Stimulated activated CD8-positive, alpha-beta memory T cell treated with anti-CD3 and anti-CD28 coated beads, Interleukin-2, amount 100 ng/mL, for 48 hours (primary cell): Measurements from ENCODE around the gene SNX32.

ENCODE experiments used
- DNase-seq, 2 donors: peaks; one replicate each; pipeline ENCODE4 v3.0.0-alpha.2; 2020; ENCODE audit warnings: low read depth in 2 of 2

Gene SNX32

DNA sequence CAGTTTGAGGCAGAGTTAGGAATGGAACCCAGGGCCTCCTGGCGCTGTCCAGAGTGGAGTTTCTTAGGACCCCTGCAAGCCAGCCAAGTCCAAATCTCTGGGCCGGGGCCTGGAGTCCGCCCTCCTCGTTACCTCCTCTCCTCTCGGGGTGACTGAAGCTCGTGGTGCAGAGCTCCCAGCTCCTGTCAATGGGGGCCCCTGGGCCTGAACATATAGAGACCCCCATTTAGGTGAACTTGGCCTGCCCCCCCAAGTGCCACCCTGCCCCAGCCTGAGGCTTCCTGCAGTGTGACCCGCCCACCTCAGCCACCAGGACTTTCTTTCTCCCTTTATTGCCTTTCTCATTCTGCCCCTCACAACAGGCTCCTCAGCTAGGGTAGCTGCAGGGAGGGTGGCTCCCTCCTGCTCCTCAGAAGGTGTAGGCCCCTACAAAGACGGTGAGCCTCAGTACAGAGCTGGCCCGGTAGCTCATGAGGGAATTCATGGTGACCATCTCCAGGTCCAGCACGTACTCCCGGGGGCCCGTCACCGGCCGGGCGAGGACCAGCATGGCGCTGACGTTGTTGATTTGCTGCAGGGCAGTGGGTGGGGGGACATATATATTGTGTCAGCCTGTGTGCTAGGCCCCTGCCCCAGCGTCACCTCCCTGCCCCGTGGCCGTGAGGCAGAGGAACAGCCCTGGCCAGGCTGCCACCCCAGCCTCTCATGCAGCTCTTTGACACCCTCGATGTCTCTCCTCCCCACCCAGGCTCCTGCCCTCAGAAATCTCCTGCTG is 32.9 kb downstream of the SNX32 start:
- DNase-seq, result no peak

DNA sequence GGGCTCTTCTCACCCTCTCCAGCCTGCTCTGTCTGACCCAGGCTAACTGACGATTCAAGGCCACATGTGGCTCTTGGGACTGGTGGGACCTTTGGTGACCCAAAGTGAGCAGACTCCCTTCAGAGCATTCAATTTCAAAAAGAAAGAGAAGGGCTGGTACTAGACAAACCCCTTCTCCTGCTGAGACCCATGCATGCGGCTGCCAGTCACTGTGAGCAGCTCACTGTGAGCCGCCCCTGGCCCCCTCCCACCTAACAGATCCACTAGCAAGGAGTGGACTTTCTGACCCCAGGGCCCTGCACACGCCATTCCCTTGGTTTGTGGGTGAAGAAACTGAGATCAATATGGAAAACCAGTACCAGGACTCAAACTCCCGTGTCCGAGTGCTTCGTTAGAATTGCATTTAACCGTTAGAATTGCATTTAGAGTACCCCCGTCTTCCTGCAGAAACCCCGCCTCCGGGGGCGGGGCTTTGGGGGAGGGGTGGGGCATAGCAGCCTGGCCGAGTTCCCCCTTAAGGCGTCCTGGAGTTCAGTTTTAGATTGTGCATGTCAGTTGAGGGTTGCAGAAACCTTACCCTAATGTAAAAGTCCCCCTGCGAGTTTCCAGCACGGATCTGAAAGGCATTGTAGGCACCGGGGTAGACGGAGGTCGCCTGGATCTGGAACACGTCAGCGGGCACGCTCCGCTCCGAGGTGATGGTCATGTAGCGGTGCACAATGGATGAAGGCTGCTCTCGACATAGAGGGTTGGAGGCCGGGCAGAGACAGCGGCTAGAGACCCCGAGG is 33.7 kb downstream of the SNX32 start:
- no peak for DNase-seq

DNA sequence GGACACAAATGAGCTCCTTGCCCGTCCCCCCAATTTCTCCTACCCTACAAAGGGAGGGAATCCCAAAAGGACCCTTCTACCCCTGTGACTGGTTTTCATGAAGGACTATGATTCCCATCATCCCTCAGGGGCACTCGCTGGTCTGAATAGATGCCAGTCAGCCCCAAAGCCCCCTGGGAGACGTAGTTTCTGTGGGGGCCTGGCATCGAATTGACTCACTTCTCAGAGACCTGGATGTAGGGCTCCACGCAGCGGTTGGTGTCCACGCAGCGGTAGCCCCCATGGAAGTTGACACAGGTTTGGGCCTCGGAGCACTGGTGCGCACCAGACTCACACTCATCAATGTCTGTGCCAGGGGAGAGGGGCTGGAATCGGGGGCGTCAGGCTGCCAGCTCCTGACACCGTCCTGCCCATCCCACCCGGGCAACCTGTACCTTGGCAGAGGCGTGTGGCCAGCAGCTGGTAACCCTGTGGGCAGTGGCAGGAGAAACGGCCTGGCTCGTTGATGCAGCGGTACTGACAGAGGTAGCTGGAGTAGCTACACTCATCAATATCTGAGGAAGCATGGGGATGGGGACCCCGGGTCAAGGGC is 34.4 kb downstream of the SNX32 start:
- no peak for DNase-seq

DNA sequence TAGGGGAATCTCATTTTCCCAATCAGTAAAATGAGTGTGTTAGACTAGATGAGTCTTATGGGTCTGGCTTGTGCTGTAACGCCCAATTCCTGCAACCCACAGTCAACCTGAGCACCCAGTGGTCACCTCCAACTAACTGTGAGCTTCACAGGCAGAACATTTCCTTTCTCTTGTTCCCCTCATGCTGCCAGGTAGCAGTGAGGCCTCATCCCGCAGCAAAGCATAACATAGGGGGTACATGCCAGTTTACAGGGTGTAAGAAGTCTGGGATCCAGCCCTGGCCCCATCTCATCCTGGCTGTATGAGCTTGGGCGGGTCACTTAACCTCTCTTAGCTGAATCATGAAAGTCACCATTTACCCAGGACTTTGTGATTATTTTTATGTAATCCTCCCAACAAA is 35.1 kb downstream of the SNX32 start:
- DNase-seq, result no peak

DNA sequence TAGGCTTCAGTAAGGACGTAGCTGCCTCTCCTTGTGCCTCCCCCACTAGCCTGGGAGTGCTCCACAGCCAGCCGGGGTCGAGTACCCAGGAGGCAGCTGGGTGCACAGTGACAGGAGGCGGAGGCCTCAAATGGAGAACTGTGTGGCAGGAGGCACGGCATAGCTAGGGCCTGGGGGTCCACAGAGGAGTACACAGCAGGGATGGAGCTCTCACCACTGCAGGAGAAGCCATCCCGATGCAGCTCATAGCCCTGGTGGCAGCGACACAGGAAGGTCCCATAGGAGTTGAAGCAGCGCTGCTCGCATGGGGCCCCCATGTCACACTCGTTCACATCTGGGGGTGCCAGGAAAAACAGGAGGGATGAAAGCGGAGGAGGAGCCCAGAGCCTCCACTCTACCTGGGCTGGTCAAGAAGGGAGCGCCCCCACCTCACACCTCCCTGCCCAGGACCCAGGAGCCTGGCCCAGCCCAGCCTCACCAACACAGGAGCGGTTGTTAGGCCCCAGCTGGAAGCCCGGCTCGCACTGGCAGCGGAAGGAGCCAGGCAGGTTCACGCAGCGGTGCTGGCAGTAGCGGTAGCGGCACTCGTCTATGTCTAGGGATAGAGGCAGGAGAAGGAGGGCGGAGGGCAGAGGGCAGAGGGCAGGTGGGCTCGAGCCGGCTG is 36.0 kb downstream of the SNX32 start:
- no peak for DNase-seq

DNA sequence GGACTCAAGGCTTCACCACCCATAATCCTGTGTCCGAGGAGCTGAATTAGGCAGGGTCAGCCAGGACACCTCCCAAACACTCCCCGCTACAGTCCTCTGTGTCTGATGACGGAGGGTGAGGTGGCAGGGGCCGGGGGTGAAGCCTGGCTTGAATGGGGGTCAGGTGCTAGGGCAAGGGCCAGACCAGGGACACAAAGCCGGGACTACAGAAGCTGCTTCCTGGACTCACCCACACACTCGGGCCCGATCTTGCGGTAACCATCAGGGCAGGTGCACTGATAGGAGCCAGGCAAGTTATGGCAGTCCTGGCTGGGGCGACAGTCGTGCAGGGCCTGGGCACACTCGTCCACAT is 36.5 kb downstream of the SNX32 start:
- DNase-seq, result no peak

DNA sequence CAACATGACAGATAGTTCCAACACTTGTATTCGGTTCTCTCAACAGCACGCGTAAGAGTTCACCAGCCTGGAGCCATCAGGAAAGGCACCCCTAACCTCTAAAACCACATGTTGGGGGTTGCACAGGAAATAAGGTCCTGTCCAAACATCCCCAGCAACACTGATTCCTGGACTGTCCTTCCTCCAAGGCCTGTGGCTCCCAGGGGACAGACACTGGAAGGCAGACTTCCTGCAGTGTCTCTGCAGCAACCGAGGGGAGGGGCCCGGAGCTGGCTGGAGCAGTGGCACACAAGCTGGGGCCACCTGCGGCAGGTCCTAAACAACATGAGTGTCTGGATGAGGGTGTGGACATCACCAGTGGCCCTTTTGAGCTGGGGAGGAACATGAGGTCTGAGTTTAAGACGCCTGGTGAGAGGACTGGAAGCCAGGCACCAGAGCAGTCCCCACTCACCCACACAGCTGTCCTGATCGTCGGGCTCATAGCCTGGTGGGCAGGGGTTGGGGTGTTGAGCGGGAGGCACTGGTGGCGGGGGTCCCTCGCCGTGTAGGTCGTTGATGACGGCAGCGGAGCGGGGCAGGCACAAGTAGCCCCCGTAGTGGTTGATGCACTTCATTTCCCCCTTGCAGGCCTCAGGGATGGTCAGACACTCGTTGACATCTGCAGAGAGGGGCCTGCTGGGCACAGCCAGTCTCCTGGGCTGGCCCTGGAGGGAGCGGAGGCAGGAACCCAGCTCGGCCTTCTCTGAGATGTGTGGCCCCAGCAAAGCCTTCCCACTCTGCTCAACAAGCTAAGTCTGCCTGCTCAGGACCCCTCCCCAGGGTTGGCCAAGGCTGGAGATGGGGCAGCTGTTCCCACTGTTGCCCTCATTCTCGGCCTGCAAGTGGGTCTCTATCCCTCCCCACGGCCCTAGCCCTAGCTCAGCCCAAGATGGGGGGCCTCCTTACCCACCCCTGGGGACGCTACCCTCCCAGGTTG is 37.2 kb downstream of the SNX32 start:
- DNase-seq, result no peak

DNA sequence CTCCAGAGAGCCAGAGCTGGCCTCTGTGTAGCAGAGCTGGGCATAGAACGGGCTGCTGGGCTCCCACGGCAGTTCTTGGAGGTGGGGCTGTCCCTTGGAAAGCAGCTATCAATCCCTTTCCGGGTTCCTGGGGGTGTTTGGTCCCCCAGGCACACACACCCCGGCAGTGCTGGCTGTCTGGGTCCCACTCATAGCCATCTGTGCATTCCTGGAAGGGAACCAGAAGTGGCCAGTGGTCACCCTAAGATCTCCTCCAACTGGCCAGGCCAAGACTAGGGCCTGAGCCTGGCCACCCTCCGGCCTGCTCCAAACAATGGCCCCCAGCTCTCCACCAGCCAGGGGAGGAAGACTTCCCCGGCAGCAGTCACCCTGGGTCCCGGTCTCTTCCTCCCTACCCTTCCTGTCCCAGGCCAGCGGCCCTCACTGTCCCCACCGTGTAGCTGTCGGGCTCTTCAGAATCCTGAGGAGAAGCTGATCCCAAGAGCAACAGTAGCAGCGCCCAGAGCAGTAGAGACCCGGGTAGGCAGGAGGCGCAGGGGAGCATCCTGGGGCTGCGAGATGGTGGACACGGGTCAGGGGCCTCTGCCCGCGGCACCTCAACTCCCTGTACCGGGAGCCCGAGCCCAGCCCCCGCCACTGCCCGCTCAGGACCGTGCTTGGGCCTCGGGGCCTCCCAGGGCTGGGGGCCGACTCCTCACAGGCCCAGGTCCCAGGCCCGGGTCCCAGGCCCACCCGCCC is 38.2 kb downstream of the SNX32 start:
- DNase-seq, result no peak

DNA sequence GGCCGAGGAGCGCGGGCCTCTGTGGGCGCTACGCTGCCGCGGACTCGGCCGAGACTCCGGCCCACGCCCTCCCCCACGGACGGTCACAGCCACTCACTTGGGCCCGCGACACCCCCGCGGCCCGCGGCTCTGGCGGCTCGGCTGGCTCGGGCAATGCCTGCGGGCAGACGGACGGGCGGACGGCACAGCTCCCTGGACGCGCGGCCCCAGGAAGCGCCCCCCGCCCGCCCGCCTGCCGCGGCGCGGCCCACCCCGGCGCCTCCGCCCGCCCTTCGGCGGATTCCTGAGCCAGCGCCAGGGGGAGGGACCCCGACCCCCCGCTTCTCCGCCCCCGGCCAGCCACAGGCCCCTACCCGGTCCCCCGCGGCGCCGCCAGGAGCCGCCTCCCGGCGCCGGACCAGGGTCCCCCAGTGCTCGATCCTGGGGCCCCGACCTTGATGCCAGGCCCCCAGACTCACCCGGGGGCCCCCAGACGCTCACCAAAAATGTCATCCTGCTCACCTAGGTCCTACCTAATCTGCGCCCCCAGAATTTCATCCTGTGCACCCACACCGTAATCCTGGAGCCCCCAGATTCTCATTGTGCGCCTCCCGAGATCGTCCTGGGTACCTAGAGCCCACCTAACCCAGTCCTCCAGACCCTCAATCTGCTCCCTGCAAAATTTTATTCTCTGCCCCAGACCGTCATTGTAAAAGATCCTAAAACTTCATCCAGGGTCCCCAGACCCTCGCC is 39.0 kb downstream of the SNX32 start, which contains the start of gene EFEMP2:
TSS of gene EFEMP2 (minus strand) at position 215 of the 732 bp plus-strand sequence. CDS start 446 bp downstream, outside the sequence.
- DNase-seq, result no peak

DNA sequence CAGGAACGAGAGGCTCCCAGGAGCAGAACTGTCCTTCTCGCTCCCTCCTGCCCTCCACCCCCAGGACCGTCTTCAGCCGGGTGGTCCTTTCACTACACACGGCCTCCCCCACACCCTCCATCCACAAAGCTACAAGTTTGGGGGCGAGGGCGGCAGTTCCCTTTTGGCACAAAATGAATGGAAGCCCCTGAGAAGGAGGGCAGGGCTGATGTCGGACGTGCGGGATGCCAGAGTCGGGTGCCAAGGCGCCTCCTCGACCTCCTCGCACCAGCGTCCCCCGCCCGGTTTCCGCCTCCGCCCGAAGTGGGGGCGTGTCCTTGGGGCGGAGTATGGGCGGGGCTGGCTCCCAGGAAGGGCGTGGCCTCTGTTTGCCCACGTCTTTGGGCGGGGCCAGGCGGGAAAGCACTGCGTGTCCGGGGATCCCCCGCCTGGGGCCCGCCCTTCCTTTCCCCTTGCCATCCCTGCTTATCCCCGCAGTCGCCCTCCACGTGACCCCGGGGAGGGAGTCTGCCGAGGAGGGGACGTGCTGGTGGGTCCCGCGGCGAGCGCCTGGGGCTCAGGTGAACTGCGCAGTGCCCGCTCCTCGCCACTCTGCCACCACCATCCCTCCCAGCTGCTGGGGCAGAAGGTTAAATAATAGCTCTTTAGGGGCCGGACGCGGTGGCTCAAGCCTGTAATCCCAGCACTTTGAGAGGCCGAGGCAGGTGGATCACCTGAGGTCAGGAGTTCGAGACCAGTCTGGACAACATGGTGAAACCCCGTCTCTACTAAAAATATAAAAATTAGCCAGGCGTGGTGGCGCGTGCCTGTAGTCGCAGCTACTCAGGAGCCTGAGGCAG is 39.8 kb downstream of the SNX32 start:
- peak; percentile 94 to 95 for DNase-seq

DNA sequence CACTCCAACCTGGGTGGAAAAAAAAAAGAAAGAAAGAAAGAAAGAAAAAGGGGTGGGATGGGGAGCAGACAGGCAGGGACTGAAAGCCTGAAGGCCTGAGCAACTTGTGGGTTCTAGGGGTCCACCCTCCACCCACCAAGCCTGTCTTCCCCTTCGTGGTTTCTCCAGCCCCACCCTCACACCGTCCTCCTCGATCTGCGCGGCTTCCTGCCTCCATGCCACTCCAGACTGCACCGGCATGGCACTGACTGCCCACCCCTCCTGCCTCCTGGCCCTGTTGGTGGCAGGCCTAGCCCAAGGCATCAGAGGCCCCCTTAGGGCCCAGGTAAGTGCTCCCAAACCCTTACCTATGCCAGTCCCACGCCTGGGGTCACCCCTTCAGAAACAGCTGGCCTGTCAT is 45.9 kb downstream of the SNX32 start, which contains the start of gene CTSW:
TSS of gene CTSW (plus strand) at position 221 of the 400 bp plus-strand sequence. CDS start at position 239, 18 bp downstream.
- no peak for DNase-seq

DNA sequence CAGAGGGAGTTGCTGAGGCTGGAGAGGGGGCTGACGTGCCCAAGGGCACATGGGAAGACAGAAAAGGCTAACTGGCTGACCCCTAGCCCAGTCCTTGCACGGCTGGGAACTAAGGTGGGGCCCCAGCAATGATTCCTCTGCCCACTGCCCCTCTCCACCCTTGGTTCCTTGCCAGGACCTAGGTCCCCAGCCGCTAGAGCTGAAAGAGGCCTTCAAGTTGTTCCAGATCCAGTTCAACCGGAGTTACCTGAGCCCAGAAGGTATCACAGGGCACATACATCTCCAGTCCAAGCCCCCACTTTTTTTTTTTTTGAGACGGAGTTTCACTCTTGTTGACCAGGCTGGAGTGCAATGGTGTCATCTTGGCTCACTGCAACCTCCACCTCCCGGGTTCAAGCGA is 46.3 kb downstream of the SNX32 start:
- DNase-seq, result no peak

DNA sequence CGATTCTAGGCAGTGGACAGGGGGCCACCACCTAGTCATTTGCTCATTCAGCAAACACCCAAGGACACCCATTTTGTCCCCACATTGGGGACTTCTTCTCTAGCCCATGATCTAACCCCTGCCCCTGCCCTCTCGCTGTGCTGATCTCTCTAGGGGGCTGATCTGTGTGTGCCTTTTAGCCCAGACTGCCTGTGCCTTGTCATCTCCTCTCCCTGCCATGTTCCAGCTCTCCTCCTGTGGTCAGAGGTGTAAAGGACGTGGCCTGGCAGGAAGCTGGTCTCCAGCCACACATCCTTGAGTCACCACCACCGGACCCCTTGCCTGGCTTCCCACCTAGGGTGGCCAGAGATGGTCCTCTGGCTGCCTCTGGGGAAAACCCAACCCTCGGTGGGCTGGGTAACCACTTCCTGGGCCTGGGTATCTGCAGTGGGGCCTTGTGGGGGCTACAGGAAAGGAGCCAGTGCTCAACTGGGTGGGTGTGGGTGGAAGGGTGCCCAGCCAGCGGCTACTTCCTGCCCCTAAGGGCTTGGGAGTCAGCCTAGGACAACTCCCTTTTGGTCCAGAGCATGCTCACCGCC is 47.2 kb downstream of the SNX32 start:
- DNase-seq, result no peak

DNA sequence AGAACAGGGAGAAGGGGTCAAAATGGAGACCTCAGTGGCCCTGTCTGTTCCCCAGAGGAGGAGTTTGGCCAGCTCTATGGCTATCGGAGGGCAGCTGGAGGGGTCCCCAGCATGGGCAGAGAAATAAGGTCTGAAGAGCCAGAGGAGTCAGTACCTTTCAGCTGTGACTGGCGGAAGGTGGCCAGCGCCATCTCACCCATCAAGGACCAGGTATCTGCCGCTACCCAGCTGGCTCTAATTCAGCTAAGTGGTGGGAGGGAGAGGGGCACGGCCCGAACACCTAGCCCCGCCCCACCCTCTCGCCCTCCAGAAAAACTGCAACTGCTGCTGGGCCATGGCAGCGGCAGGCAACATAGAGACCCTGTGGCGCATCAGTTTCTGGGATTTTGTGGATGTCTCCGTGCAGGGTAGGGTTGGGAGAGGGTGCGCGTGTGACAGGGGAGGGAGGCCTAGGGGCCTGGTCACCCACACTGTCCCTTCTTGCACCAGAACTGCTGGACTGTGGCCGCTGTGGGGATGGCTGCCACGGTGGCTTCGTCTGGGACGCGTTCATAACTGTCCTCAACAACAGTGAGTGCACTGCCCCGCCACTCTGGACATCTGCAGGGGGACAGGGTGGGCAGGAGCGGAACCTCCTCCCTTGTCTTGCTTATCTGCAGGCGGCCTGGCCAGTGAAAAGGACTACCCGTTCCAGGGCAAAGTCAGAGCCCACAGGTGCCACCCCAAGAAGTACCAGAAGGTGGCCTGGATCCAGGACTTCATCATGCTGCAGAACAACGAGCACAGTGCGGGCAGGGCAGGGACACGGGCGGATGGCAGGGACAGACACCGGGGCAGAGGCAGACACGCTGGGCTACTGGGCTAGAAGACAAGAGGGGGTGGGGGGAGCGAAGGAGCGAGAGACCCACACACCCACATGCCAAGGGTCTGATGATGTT is 48.6 kb downstream of the SNX32 start:
- no peak for DNase-seq

DNA sequence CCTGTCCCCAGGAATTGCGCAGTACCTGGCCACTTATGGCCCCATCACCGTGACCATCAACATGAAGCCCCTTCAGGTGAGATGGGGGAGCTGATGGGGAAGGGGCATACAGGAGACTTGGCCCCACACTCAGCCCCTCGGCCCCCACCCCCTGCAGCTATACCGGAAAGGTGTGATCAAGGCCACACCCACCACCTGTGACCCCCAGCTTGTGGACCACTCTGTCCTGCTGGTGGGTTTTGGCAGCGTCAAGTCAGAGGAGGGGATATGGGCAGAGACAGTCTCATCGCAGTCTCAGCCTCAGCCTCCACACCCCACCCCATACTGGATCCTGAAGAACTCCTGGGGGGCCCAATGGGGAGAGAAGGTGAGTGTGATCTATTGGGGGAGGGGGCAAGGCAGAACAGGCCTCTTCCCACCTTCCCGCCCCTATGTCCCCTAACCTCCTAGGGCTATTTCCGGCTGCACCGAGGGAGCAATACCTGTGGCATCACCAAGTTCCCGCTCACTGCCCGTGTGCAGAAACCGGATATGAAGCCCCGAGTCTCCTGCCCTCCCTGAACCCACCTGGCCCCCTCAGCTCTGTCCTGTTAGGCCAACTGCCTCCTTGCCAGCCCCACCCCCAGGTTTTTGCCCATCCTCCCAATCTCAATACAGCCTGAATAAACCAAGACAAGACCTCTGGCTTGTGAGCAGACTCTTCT is 49.4 kb downstream of the SNX32 start:
- DNase-seq, result no peak
